Stimulated activated CD8-positive, alpha-beta memory T cell treated with anti-CD3 and anti-CD28 coated beads, Interleukin-12 subunit alpha, Interleukin-12 subunit beta, amount 100 ng/mL, for 24 hours (primary cell): Measurements from ENCODE around the gene LAMC1.
"Not testable (repeated sequence)": the region's sequence is repeated elsewhere in the genome, so short reads cannot be mapped to it uniquely, and the experiment has no call there.

Experiments used
- DNase-seq: peaks from one replicate; pipeline ENCODE4 v3.0.0-alpha.2; 2020; ENCODE audit errors: extremely low read depth

LAMC1 gene

GRCh38 chr1:183043872-183044854 lies 20.9 kb downstream of the LAMC1 start:
- DNase-seq, result no peak

- DNase-seq, result no peak
Observed at GRCh38 chr1:183044893-183045649, 21.9 kb downstream of the LAMC1 start.

DNA sequence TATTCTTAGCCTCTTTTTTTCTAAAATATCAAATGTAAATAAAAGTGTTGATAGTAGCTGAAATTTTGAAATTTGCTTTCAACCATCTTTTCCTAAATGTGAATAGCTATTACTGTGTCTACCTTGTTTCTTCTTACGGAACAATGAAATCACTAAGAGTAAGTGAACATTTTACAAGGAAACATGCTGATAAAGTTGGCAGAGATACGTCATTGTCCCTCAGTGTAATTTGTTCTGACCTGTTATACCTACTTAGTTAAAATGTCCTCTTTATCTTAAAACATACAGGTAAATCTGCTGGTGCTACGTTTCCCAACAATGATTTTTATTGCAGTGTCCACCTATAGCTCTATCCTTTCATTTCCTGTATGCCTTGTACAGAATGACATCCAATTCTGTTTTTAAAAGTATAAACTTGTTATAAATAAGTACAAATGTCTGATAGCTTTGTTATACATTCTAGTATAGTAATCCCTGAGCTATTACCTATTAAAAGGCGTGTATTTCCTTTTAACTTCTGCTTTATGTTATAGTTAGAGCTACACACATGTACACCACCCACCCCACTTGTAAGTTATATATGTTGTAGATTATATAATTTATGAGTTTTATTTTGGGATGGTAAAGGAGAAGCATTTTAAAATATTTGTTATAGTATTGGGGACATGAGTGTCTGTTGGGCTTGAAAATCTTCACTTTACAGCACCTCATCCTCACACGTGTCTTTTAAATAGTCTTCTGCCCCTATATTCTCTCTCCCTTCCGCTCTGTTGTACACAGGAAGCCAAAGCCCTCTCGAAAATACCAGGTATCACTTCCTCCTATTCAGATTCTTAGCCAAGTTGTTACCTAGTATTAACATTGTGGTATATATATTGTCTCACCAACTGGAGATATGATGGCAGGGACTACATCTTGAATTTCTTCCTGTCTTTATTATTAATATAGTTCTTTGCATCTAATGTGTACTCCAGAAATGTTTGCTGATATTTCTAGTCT lies 25.2 kb downstream of the LAMC1 start:
- DNase-seq, result no peak

DNA sequence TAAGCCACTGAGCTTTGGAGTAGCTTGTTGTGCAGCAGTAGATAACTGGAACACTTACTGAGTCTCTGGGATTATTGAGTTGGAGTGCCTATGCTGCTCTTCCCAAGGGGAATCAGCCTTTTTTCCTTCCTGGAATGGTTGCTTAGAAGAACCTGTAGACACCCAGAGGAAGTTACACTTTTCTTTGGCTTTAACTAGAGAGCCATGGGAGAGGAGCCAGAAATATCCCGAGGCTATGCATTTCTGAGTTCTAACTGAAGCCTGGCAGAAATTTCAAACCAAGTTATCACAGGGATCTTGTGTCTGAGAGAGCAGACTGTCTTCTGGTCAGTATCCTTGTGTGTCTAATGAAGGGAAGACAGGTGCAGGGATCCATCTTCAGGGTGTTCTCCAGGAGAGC lies 28.3 kb downstream of the LAMC1 start:
- no peak for DNase-seq

GRCh38 chr1:183052861-183053260 lies 29.6 kb downstream of the LAMC1 start:
- DNase-seq, result no peak

GRCh38 chr1:183058851-183059502 lies 35.8 kb downstream of the LAMC1 start:
- no peak for DNase-seq

GRCh38 chr1:183061194-183061593 lies 38.0 kb downstream of the LAMC1 start:
- DNase-seq, result no peak

DNA sequence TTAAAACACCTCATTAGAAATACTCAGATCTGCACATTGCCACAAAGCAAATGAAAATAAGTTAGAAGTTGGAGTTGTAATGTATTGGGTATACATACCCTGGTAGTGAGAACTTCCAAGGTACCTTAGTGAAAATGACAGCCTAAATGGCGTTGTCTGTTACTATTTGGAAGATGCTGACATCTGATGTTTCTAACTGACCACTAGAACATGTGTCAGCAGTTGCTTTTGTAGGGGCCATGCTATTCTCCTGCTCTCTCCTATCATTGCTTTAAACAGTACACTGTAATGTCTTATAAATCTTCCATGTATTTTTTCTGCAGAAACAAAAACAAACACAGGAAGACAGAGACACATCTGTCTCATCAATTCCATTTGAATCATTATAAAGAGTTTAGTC lies 40.1 kb downstream of the LAMC1 start:
- no peak for DNase-seq

DNA sequence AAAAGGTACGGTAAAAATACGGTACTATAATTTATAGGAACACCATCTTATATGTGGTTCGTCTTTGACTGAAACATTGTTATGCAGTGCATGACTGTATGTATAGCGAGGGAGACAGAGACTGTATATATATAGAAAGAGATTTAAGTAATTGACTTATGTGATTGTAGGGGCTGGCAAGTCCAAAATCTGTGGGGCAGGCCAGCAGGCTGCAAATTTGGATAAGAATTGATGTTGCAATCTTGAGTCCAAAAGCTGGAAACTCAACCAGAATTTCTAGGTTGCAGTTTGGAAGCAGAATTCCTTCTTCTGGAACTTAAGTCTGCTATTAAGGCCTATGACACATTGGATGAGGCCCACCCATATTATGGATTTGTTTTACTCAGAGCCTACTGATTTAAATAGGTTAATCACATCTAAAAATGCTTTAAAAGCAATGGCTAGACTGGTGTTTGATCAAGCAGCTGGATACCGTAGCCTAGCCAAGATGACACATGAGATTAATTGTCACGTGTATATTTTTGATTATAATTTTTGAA lies 42.0 kb downstream of the LAMC1 start:
- DNase-seq, result no peak

- not testable (repeated sequence) for DNase-seq
Observed at GRCh38 chr1:183066432-183066831, 43.2 kb downstream of the LAMC1 start.

DNA sequence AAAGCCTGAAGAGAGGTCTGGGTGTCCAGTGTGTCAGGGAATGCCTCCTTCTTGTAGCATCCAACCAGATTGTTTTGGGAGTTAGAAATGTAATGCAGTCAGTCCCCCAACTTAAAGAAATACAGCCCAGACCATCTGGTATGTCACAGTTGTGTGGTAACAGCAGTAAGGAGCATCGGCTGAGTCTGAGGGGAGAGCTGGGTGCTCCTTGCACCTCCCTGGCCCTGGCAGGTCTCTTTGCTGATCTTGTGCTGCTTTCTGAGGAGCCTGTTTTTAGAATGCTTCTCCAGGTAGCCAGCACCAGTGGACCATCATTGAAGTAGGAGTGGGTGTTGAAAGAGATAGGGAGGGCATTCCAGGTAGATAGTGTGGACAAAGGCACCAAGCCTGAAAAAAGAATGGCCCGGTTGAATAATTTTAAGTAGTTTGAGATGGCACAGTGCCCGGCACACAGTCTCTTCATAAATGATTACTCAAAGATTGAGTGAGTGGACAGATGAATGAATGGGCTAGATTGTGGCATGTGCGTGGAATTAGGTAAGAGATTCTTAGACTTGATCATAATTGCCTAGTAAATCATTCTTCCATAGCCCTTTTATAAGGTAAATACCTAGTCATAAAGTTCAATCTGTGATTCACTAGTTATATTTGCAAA lies 46.5 kb downstream of the LAMC1 start:
- no peak for DNase-seq

DNA sequence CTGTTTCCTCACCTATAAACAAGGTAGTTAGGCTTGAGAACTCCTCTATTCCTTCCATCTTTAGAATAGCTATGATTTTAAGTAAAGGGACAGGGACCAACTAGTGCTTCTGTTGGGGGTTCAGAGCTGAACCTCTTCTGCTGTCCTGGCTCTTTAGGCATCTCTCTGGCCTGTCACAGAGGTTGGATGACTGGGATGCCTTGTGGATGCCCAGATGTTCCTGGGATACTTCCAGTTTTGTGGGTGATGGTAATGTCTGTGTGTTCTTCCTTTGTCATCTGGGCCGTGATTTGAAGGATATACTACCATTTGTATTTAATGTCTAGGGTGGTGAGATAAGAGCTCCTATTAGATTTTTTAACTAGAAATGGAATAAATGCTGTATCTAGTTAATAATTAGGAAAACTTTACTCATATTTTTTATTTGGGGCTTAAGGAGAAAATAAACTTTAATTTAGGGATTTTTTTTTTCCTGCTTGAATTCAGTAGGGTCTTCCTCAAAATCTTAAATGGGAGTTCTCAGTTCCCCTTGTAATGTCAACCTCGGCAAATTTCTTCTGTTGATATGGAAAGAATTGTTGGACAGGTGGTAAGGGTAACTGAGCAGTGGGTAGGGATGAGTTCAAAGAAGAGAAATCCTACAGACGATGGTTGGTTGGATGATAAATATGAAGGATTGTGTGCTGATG lies 47.2 kb downstream of the LAMC1 start:
- no peak for DNase-seq

- DNase-seq, result no peak
Observed at GRCh38 chr1:183070923-183071618, 47.9 kb downstream of the LAMC1 start.

DNA sequence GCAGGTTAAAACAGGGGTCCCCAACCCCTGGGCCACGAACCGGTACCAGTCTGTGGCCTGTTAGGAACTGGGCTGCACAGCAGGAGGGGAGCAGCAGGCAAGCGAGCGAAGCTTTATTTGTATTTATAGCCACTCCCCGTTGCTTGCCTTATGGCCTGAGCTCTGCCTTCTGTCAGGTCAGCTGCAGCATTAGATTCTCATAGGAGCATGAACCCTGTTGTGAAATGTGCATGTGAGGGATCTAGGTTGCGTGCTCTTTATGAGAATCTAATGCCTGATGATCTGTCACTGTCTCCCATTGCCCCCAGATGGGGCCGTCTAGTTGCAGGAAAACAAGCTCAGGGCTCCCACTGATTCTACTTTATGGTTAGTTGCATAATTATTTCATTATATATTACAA lies 49.4 kb downstream of the LAMC1 start:
- DNase-seq, result not testable (repeated sequence)

DNA sequence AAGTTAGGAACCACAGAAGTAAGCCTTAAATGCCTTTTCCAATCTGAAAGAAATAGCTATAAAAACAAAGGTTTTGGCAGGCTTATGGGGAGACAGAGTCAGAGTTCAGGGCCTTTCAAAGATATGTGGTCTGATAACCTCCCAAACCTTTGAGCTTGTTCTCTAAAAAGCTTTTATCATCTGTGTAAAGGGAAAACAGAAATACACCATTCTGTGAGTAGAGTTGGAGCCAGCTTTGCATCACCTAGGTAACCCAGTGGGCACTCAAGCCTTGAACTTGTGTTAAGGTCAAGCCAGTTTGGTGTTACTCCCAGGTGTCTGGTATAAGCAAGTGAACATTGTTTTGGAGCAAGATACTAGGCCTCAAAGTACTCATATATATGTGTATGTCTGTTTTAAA lies 50.1 kb downstream of the LAMC1 start:
- no peak for DNase-seq

DNA sequence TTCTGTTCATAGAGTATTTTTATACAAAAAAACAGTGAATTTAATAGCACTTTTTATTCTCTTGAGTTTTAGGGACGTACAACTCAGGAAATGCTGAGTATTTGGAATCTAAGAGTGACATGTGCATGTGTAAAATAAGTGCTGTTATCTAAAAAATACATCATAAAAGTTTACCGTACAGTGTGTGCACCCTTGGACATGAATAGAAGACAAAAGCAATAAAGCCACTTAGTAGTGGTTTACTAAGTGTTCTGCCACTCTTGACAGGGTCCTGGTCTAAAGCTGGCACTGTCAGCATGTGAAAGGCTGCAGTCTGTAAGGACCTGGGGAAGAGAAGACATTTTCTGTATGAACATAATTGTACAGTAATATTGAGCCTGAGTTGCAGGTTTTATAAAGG lies 51.0 kb downstream of the LAMC1 start:
- no peak for DNase-seq

GRCh38 chr1:183075861-183076260 lies 52.6 kb downstream of the LAMC1 start:
- no peak for DNase-seq

DNA sequence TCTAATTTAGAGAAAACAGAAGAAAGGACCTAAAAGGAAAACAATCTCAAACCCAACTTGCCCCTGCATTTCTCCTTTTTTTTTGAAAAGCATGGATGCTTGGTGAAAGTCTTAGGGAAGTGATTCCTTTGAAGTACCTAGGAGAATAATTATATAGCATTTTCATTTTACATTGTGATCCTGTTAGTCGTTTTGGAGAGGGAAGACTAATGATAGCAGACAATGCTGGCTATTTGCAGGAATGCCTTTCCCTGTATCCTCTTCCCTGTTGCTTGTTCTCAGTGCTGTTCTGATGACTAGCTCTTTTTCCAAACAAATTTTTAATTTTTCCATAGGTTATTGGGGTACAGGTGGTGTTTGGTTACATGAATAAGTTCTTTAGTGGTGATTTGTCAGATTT lies 53.9 kb downstream of the LAMC1 start:
- DNase-seq, result no peak
